GM19351 (cell line): Measurements from ENCODE around the gene BRCA1.
"Not testable (repeated sequence)": the region's sequence is repeated elsewhere in the genome, so short reads cannot be mapped to it uniquely, and the experiment has no call there.

Experiments used
- ATAC-seq: cut with Tn5 transposase; IDR thresholded peaks from one replicate; pipeline ENCODE4 v1.9.1; 2021; ENCODE audit warnings: mild to moderate bottlenecking, moderate library complexity; ENCODE audit not compliant: unreplicated experiment

BRCA1 gene

DNA sequence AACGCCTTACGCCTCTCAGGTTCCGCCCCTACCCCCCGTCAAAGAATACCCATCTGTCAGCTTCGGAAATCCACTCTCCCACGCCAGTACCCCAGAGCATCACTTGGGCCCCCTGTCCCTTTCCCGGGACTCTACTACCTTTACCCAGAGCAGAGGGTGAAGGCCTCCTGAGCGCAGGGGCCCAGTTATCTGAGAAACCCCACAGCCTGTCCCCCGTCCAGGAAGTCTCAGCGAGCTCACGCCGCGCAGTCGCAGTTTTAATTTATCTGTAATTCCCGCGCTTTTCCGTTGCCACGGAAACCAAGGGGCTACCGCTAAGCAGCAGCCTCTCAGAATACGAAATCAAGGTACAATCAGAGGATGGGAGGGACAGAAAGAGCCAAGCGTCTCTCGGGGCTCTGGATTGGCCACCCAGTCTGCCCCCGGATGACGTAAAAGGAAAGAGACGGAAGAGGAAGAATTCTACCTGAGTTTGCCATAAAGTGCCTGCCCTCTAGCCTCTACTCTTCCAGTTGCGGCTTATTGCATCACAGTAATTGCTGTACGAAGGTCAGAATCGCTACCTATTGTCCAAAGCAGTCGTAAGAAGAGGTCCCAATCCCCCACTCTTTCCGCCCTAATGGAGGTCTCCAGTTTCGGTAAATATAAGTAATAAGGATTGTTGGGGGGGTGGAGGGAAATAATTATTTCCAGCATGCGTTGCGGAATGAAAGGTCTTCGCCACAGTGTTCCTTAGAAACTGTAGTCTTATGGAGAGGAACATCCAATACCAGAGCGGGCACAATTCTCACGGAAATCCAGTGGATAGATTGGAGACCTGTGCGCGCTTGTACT lies at the start of gene BRCA1:
BRCA1 (minus strand) TSS at position 232 of the 834 bp plus-strand sequence. CDS start 1,268 bp downstream, outside the sequence.
- peak; percentile 99 for ATAC-seq

- ATAC-seq = no peak
Observed at GRCh38 chr17:43171586-43172487, 46.7 kb upstream of the BRCA1 start.

DNA sequence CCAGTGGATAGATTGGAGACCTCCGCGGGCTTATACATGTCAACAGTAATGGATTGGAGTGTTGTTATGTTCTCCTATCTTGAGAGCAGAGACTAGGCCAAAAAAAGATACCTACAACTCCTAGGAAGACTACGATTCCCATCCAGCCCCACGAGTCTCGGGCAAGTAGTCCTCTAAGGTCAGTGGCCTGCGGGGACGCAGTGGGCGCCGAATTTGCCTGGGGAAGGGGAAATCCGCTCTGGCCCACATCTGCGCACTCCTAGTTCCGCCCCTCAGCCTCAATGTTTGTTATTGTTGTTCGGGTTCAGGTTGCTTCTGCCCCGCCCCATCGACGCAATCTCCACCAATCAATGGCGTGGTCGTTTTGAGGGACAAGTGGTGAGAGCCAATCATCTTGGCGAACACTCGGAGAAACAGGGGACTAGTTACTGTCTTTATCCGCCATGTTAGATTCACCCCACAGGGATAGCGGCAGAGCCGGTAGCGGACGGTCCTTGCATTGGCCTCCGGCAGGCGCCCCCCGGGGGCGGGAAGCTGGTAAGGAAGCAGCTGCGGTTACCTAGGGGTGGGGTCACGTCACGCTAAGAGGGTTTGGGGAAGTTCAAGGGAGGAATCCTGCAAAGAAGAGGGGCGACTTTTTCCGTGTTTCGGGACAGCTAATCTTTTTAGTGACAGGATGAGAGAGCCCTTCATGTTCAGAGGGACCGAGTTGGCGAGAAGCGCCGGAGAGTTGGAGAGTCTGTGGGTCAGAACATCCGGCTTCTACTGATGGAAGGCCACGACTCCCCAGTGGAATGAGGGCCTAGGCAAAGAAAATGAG lies 45.8 kb upstream of the BRCA1 start, which contains the start of gene NBR1:
NBR1 (plus strand) TSS at position 449 of the 820 bp plus-strand sequence. CDS start 4,586 bp downstream, outside the sequence.
- ATAC-seq = peak; percentile 83

GRCh38 chr17:43170140-43170765 lies 45.1 kb upstream of the BRCA1 start:
- ATAC-seq = peak; percentile 67

GRCh38 chr17:43169561-43170139 lies 44.5 kb upstream of the BRCA1 start:
- ATAC-seq = peak; percentile 17

- not testable (repeated sequence) for ATAC-seq
Observed at GRCh38 chr17:43165971-43166370, 40.8 kb upstream of the BRCA1 start.

GRCh38 chr17:43159957-43160356 lies 34.8 kb upstream of the BRCA1 start:
- ATAC-seq = not testable (repeated sequence)

- not testable (repeated sequence) for ATAC-seq
Observed at GRCh38 chr17:43159232-43159631, 34.1 kb upstream of the BRCA1 start.

DNA sequence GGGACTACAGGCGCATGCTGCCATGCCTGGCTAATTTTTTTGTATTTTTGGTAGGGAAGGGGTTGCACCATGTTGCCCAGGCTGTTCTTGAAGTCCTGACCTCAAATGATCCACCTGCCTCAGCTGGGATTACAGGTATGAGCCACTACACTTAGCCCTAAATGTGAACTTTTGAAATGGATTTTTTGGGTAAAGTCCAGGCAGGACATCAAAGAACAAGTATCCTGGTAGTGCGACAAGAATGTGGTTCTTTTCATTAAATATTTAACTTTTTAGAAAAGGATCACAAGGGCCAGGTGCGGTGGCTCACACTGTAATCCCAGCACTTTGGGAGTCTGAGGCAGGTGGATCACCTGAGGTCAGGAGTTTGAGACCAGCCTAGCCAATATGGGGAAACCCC lies 30.5 kb upstream of the BRCA1 start:
- no peak for ATAC-seq

DNA sequence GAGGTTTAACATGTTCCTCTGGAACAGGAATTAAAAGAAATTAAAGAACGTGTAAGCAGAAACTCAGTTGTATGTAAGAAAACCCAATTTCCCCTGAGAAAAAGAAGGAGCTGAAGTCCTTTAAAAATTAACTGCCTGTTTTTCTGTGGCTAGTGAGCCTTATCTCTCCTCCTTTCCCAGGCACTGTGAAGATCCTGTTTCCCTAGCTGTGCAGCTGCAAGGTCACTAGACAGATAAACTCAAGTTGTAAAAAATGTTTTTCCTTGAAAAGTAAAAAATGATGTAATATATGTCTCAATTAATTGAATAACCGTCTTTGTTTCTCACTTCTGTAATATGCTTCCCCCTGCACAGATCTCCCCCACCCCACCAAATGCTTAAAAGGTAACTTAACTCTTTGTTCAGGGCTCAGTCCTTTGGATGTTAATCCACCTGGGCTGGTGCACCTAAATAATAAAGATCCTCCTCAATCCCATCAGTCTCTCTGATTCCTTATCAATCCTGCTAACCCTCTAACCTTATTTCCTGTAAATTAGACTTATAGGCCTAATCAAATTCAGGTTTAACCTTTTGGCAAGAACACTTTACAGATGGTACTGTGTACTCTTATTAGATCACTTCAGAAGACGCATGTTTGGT lies 28.2 kb upstream of the BRCA1 start:
- ATAC-seq = not testable (repeated sequence)

GRCh38 chr17:43151880-43152456 lies 26.8 kb upstream of the BRCA1 start:
- ATAC-seq = no peak

DNA sequence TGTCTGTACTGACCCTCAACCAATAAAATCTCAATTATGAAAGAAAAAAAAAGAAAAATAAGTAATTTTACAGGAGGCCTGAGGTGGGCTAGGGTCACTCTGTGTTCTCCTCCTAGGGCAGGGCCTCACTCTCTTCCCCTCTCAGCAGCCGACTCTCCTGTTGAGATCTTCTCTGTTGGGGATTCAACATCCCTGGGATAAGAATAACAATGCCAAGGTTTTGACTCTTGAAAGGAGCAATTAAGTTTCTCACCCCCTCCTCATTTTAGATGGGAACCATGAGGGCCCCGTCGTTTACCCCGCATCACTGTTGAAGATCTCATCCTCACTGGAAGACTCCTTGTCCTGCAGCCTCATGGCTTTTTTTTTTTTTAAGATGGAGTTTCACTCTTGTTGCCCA lies 21.5 kb upstream of the BRCA1 start:
- ATAC-seq = no peak

GRCh38 chr17:43143201-43143600 lies 18.0 kb upstream of the BRCA1 start:
- ATAC-seq = no peak

DNA sequence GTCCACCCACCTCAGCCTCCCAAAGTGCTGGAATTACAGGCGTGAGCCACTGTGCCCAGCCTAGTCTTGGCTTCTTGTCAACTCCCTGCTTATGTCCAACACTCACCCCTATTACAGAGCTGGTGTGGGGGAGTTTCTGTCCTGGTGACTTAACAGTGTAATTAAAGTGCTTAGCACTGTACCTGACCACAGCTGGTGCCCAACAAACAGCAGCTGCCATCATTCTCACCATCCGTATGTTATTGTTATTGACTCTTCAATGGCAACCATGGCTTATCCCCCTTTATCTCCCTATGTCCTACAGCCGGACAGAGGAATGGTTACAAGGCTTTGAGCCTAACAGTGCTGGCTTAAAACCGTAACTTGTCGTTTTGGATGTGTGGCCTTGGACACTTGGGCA lies 17.0 kb upstream of the BRCA1 start:
- no peak for ATAC-seq

DNA sequence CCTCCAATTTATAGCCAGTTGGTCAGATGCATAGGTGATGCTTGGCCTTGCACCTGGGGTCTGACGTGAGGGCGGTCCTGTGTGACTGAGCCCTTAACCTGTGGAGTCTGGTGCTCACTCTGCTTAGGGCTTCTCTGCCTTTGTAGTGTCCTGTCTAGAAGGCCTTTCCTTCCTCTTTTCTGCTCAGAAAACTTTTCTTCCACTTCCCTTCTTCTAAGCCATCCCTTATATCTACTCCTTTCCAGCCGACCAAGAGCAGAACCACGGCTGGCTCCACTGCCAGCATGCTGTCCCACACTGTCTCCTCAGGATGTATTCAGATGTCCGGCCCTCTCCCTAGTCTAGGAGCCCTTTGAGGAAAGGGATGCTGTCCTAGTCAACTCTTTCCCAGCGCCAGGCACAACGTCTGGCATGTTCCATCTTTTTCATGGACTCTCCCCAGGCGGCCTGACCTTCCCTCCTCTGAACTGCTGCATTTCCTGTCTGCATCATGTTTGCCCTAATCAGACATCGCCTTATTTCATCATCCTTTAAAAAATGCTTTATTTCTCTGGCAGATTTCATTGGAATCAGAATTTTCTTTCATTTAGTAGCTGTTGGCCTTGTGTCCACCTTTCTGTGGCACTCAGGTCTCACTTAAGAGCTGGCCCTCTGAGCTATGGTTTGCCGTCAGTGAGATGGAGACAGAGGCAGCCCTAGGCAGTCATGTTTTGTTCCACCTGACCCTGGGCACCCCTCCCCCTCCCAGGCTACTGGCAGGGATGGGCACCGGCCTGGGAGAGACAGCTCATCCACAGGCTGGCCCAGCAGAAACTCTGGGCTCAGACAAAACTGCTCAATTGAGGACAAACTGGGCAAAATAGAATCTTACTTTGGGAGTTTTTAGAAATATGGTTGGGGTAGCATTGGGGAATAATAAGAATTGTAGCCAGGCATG lies 15.5 kb upstream of the BRCA1 start:
- no peak for ATAC-seq

- ATAC-seq = not testable (repeated sequence)
Observed at GRCh38 chr17:43138531-43138930, 13.4 kb upstream of the BRCA1 start.

GRCh38 chr17:43136574-43136973 lies 11.4 kb upstream of the BRCA1 start:
- not testable (repeated sequence) for ATAC-seq

DNA sequence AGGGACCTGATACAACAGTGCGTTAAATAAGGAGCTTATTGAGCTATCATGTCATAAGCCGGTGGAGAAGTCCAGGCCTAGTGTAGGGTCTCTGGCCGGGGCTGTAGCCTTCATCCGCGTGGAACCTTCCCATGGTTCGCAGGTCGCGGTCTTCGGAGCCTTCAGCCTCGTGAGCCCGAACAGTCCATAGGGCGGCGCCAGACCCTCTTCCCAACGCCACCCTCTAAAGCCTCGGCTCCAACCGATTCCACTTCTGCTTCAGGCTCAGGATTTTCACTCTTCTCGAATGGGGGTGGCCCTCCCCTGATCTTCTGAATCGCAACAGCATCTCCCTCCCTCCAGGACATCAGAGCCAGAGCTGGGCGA lies 10.3 kb upstream of the BRCA1 start:
- no peak for ATAC-seq
